Hepatocyte (in vitro differentiated cells): ENCODE results near the gene STT3B.
A peak's percentile ranks its signal among the peaks of the same experiment; 100 is the strongest.

Source experiments
- EZH2 ChIP-seq: fragments of 200-600 bp; sonication (generic); IDR thresholded peaks from 2 replicates; pipeline ENCODE4 v1.6.1; 2016; ENCODE audit warnings: antibody characterized with exemption, mild to moderate bottlenecking, borderline replicate concordance
- TF ChIP-seq, protein P1 (sequence below): fragments of 200-600 bp; sonication (generic); IDR thresholded peaks from 2 replicates; pipeline ENCODE4 v1.5.1; 2016; ENCODE audit warnings: antibody characterized with exemption, mild to moderate bottlenecking; ENCODE audit not compliant: poor library complexity

DNA sequence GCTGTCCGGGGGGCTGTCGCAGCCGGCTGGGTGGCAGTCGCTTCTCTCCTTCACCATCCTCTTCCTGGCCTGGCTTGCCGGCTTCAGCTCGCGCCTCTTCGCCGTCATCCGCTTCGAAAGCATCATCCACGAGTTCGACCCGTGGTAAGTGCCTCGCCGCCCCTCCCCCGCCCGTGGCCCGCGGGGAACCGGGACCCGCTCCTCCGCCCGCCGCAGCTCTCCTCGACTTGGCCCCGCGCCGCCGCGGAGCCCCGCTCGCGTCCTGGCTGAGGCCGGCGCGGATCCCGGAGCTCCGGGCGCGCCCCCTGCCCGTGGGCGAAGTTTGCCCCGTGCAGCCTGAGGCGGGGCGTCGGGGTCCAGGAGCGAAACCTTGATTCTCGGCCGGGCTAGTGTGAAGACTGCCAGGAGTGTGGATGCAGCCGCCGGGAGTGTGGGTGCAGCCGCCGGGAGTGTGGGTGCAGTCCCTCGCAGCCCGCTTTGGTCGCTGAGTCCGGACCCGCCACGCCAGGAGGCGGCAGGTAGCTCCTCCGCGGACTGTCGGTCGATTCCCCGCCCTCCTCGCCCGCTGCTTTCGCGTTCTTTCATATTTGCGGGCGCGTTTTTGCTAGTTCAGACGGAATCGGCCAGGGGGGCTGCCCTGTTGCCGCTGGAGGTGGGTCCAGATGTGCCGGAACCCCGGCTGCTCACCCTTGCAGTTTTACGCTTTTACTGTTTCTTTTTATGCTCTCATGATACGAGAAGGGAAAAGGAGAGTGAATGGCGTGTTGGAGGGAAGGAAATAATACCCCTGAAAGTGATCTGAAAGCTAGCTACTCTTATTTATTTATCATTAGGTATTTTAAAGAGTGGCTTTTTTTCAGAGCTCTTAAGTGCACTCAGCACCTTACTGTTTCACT is 692 bp downstream of the STT3B start:
- TF ChIP-seq, protein P1, sequence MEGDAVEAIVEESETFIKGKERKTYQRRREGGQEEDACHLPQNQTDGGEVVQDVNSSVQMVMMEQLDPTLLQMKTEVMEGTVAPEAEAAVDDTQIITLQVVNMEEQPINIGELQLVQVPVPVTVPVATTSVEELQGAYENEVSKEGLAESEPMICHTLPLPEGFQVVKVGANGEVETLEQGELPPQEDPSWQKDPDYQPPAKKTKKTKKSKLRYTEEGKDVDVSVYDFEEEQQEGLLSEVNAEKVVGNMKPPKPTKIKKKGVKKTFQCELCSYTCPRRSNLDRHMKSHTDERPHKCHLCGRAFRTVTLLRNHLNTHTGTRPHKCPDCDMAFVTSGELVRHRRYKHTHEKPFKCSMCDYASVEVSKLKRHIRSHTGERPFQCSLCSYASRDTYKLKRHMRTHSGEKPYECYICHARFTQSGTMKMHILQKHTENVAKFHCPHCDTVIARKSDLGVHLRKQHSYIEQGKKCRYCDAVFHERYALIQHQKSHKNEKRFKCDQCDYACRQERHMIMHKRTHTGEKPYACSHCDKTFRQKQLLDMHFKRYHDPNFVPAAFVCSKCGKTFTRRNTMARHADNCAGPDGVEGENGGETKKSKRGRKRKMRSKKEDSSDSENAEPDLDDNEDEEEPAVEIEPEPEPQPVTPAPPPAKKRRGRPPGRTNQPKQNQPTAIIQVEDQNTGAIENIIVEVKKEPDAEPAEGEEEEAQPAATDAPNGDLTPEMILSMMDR: peak; percentile 36
- TF ChIP-seq EZH2: no peak
